ENCODE measurements around the gene MSX1. TPM values are rescaled to one million over a fixed set of nuclear protein-coding genes. Genes with fewer than 3 reads are reported as not detected.

Gene MSX1
- total and polyA plus RNA-seq, 2 of the 8 experiments (the other 6 are each of a cell fraction or from before 2014, with no cell fraction given) = 0.47 TPM; not detected in 1

DNA sequence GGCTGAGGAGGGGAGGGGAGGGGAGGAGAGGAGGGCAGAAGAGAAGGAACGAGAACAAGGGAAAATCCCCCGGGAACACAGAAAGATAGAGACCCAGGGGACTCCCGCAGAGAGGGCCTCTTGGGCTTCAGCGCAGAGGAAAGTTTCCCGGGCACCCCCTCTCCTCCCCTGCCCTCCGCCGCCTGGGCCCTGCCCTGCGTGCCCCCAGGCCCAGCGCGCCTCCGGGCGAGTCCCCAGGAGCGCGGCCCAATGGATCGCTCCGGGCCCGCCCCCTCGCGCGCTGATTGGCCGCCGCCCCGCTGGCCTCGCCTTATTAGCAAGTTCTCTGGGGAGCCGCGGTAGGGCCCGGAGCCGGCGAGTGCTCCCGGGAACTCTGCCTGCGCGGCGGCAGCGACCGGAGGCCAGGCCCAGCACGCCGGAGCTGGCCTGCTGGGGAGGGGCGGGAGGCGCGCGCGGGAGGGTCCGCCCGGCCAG lies at the start of gene MSX1 (continued):
- TF ChIP-seq TBP (IDR thresholded peaks at IDR 0.05; ENCODE audit: low read depth, low read length) (peak; percentile 35; the same call in 1 of the 2 replicates), TCF12 (IDR thresholded peaks at IDR 0.05; ENCODE audit: low read depth, low read length) (peak; percentile 87; the same call in 1 of the 2 replicates), SUZ12 (IDR thresholded peaks at IDR 0.05; ENCODE audit: low read length) (no peak), SP2 (IDR thresholded peaks at IDR 0.05; ENCODE audit: low read length) (no peak), GTF2F1 (IDR thresholded peaks at IDR 0.05; ENCODE audit: borderline replicate concordance, low read depth, low read length) (no peak), CBX8 (IDR thresholded peaks at IDR 0.05; ENCODE audit: borderline replicate concordance, low read depth, low read length) (no peak), GABPA (IDR thresholded peaks at IDR 0.05; ENCODE audit: borderline replicate concordance, insufficient read depth, low read length) (peak; percentile 73; the same call in 1 of the 2 replicates), TAF1 (IDR thresholded peaks at IDR 0.05; ENCODE audit: low read depth, low read length) (peak; percentile 32; the same call in 1 of the 2 replicates), CHD1 (IDR thresholded peaks at IDR 0.05; ENCODE audit: low read depth, low read length) (0 out of 2 replicates have a peak, but pooled peaks have one; percentile 49), EP300 (IDR thresholded peaks at IDR 0.05; ENCODE audit: borderline replicate concordance in 1 of 2, low read depth in 2 of 2, low read length in 2 of 2) (peak in 1 of 2 experiments; percentile 84; a peak in 2 of 3 replicates), JUND (IDR thresholded peaks at IDR 0.05; ENCODE audit: low read length) (0 out of 2 replicates have a peak, but pooled peaks have one; percentile 56), JUN (IDR thresholded peaks at IDR 0.05; ENCODE audit: low read depth, low read length) (no peak), SP4 (IDR thresholded peaks at IDR 0.05; ENCODE audit: low read length) (no peak), CHD2 (IDR thresholded peaks at IDR 0.05; ENCODE audit: low read length) (peak; percentile 61; the same call in 1 of the 2 replicates), POLR2A (IDR thresholded peaks at IDR 0.05; ENCODE audit: control extremely low read depth in 1 of 2, low read depth in 2 of 2, low read length in 2 of 2) (no peak), SRF (IDR thresholded peaks at IDR 0.05; ENCODE audit: low read depth, low read length) (no peak; the same call in 1 of the 2 replicates), KDM5A (IDR thresholded peaks at IDR 0.05; ENCODE audit: low read length) (no peak), CREB1 (IDR thresholded peaks at IDR 0.05) (peak; percentile 26; the same call in 1 of the 2 replicates)
- TF ChIP-seq, protein P1, sequence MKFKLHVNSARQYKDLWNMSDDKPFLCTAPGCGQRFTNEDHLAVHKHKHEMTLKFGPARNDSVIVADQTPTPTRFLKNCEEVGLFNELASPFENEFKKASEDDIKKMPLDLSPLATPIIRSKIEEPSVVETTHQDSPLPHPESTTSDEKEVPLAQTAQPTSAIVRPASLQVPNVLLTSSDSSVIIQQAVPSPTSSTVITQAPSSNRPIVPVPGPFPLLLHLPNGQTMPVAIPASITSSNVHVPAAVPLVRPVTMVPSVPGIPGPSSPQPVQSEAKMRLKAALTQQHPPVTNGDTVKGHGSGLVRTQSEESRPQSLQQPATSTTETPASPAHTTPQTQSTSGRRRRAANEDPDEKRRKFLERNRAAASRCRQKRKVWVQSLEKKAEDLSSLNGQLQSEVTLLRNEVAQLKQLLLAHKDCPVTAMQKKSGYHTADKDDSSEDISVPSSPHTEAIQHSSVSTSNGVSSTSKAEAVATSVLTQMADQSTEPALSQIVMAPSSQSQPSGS (IDR thresholded peaks at IDR 0.05; ENCODE audit: low read length) = no peak
